Stimulated activated CD8-positive, alpha-beta memory T cell treated with anti-CD3 and anti-CD28 coated beads, Interleukin-15, amount 100 ng/mL, for 1 hour (primary cell): ENCODE measurements around the gene SLC31A1.

Source experiments
- DNase-seq: peaks from one replicate; pipeline ENCODE4 v3.0.0-alpha.2; 2020; ENCODE audit warnings: low read depth

The SLC31A1 gene

GRCh38 chr9:113302792-113303418 lies 81.6 kb downstream of the SLC31A1 start, which contains the start of gene RNF183:
Gene RNF183, minus strand, starts transcription at chr9:113303376. Its CDS starts 5,192 bp downstream, at chr9:113298184.
- DNase-seq, result no peak

DNA sequence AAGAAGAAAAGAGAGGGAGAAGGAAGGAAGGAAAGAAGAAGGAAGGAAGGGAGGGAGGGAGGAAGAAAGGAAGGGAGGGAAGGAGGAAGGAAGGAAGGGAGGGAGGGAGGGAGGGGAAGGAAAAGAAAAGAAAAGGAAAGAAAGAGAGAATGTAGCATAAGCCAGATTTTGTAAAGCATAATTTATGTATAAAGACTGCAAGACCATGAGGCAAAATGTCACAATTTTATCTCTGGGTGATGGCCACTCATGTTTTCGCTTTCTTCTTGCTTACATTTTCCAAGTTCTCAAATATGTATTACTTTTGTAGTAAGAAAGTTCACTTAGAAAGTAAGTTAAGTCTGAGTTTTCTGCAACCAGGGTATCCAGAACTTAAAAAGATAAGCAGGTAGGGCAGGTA lies 85.2 kb downstream of the SLC31A1 start:
- no peak for DNase-seq

DNA sequence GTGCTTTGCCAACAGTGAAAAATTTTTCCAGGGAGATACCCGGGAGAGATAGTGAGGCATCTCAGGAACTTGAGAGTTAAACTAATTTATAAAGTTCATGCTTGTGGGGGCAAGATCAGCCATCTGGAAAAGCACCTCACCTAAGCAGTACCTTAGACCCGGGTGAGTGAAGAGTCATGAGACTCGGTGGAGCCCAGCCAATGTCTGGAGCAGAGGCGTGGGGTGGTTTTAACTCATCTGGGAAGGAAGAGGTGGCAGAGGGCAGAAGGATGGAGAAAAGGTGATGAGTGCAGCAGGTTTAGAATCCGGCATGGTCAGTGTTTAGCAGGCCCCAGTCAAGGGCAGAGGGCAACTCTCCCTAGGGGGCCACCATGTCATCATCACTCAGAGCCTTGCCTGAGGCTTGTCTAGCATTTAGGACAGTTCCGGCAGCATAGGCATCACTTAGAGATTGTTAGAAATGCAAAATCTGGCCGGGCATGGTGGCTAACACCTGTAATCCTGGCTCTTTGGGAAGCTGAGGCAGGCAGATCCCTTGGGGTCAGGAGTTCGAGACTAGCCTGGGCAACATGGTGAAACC lies 86.1 kb downstream of the SLC31A1 start:
- DNase-seq, result no peak

GRCh38 chr9:113309204-113309813 lies 88.0 kb downstream of the SLC31A1 start:
- no peak for DNase-seq

DNA sequence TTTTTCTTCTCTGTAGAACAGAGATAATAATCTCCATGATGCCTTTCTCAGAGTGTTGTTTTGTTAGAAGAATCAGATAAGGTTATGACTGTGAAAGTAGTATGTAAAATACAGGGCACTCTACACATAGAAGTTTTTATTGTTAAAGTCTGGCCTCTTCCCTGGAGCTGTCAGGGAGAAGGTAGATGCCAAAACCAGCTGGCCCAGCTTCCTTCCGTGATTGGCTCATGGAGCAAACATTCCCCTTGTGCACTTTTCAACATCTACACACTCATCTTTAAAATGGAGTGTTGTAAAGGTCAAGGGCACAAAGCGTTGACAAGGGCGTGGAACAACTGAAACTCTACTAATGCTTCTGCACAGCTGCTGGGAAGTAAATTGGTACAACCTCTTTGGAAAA lies 89.2 kb downstream of the SLC31A1 start:
- no peak for DNase-seq

- no peak for DNase-seq
Observed at GRCh38 chr9:113311961-113312360, 90.6 kb downstream of the SLC31A1 start.

DNA sequence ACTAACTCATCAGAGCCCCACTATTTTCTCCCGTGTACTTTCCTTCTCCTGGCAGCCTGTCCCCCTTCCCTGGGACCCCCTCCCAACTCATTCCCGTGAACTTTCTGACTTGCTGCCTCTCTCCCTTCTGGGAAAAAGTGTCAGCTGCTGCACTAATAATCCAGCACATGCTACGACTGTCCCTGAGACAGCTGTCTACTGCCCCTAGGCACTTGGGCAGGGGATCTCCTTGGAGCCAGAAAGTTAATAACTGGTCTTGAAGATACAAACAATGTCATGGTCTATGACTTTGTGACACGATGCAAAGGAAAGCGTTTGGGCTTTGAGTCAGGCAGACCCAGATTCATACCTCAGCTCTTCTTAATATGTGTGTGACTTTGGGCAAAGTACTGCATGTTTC lies 91.9 kb downstream of the SLC31A1 start:
- DNase-seq, result no peak
